ENCODE data around the gene RAB7B. TPM values are rescaled to one million over a fixed set of nuclear protein-coding genes. Genes with fewer than 3 reads are reported as not detected.
"Not testable (repeated sequence)": the region's sequence is repeated elsewhere in the genome, so short reads cannot be mapped to it uniquely, and the experiment has no call there.

The RAB7B gene
- total RNA-seq, 2 experiments from 2014 or later, result not detected

DNA sequence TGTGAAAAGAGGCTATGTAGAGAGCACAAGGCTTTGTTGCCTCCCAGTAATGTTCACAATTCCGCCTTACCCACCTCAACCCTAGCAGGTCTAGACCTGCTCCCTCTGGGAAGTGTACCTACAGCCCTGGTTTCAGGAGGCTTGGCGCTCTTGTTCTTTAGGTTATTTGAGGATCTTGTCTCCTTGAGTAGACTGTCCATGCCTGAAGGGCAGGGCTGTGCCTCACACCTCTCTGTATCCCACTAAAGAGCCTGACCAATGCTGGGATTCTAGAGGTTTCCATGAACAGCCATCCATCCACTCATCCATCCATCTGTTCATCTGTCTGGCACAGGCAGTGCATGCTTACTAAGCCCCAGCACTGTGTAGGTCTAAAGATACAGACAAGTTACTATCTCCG is 1.0 kb downstream of the RAB7B start:
- Mint-ChIP-seq H3K36me3 (ENCODE audit: low read depth) (no peaks in the 10 kb centered on the region), H3K9me3 (no peaks in the 10 kb centered on the region), H3K27me3 (no peaks in the 10 kb centered on the region), H3K27ac (no peak overlapping the region), H3K4me1 (peaks cover 4% of the 10 kb centered on the region), H3K4me3 (no peak overlapping the region)
- DNase-seq, result no peak
- ChIA-PET CTCF (interaction anchor here (1.2 to 3.8 kb wide), 2 partner anchors 16 to 20 kb away, joined by 3 to 14 read pairs; no protein-coding TSS in a partner anchor), POLR2A (no interaction called here)

- H3K27ac Mint-ChIP-seq, result no peak overlapping the region
- H3K9me3 Mint-ChIP-seq, result no peaks in the 10 kb centered on the region
- ChIA-PET CTCF (interaction anchor here (3.8 kb wide), 1 partner anchor 15 kb away, joined by 14 read pairs; no protein-coding TSS in a partner anchor), POLR2A (interaction anchor here (0.7 kb wide), 1 partner anchor 49 kb away, joined by 4 read pairs; no protein-coding TSS in a partner anchor)
- no peaks in the 10 kb centered on the region for H3K36me3 Mint-ChIP-seq (ENCODE audit: low read depth)
- no peak overlapping the region for H3K4me3 Mint-ChIP-seq
- peaks cover 1% of the 10 kb centered on the region for H3K27me3 Mint-ChIP-seq
- DNase-seq, result no peak
- peaks cover 4% of the 10 kb centered on the region for H3K4me1 Mint-ChIP-seq
Observed at GRCh38 chr1:206001476-206001888, 1.7 kb downstream of the RAB7B start.

GRCh38 chr1:206000641-206001339 is 2.4 kb downstream of the RAB7B start:
- no peak for DNase-seq
- Mint-ChIP-seq H3K27me3 (peaks cover 1% of the 10 kb centered on the region), H3K4me1 (peaks cover 4% of the 10 kb centered on the region)

DNA sequence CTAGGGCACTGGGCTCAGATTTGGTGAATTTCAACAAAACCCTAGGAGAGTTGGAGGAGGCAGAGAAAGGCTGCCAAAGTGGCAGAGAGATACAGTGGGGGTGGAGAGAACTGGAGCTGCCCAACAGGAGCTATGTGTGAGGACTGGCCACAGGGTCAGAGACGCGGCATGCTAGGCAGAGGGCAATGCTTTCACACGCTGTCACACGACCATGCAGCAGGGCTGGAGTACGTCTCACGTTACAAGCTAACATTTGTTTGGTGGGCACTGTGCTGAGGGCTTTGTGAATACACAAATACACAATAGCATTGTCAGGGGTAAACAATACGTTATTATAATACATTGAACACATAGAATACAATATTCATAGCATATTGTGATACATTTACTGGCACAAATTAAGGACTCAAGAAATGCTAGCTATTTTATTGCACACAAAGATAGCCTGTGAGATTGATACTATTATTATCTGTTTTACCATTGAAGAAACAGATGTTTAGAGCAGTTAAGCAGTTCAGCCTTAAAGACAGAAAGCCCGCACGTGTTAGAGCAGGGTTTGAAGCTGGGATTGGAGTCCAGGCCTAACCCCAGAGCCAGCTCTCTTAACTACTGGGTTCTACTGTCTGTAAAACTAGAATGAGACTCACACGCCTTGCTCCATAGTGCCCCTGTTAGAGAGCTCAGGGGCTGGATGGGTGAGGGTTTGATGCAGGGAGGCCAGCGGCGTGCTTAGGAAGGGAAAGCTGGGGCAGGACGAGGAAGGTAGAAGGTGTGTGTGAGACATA is 4.5 kb downstream of the RAB7B start:
- no peak overlapping the region for H3K4me3 Mint-ChIP-seq
- POLR2A ChIA-PET, result no interaction called here
- no peaks in the 10 kb centered on the region for H3K36me3 Mint-ChIP-seq (ENCODE audit: low read depth)
- H3K4me1 Mint-ChIP-seq, result no peaks in the 10 kb centered on the region
- H3K27me3 Mint-ChIP-seq, result peaks cover 1% of the 10 kb centered on the region
- no peak for DNase-seq
- H3K27ac Mint-ChIP-seq, result no peak overlapping the region
- CTCF ChIA-PET, result interaction anchor here (0.7 to 3.8 kb wide), 4 partner anchors 12 to 82 kb away, joined by 3 to 14 read pairs (median 6); no protein-coding TSS in a partner anchor
- no peaks in the 10 kb centered on the region for H3K9me3 Mint-ChIP-seq

More at GRCh38 chr1:206000641-206001339, 2.4 kb downstream of the RAB7B start:
- ChIA-PET POLR2A (interaction anchor here (0.7 kb wide), 1 partner anchor 48 kb away, joined by 4 read pairs; no protein-coding TSS in a partner anchor), CTCF (interaction anchor here (3.8 kb wide), 1 partner anchor 15 kb away, joined by 14 read pairs; no protein-coding TSS in a partner anchor)
- no peaks in the 10 kb centered on the region for H3K9me3 Mint-ChIP-seq
- H3K4me3 Mint-ChIP-seq, result no peak overlapping the region
- no peaks in the 10 kb centered on the region for H3K36me3 Mint-ChIP-seq (ENCODE audit: low read depth)
- no peak overlapping the region for H3K27ac Mint-ChIP-seq

DNA sequence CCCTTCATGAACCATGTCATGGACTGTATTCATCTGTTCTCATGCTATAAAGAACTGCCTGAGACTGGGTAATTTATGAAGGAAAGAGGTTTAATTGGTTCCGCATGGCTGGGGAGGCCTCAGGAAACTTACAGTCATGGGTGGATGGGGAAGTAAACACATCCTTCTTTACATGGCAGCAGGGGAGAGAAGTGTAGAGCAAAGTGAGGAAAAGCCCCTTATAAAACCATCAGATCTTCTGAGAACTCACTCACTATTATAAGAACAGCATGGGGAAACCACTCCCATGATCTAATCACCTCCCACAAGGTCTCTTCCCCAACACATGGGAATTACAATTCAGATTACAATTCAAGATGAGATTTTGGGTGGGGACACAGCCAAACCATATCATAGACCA is 6.6 kb downstream of the RAB7B start:
- H3K27me3 Mint-ChIP-seq; DNase-seq; POLR2A ChIA-PET; H3K4me1 Mint-ChIP-seq; H3K9me3 Mint-ChIP-seq; H3K27ac Mint-ChIP-seq; H3K4me3 Mint-ChIP-seq; H3K36me3 Mint-ChIP-seq (ENCODE audit: low read depth): not testable (repeated sequence)
- CTCF ChIA-PET, result interaction anchor here (0.8 kb wide), 1 partner anchor 19 kb away, joined by 3 read pairs; no protein-coding TSS in a partner anchor

- POLR2A ChIA-PET, result no interaction called here
- Mint-ChIP-seq H3K36me3 (ENCODE audit: low read depth) (no peaks in the 10 kb centered on the region), H3K4me3 (no peak overlapping the region), H3K27me3 (peaks cover 7% of the 10 kb centered on the region), H3K9me3 (no peaks in the 10 kb centered on the region), H3K27ac (no peak overlapping the region), H3K4me1 (no peaks in the 10 kb centered on the region)
- no peak for DNase-seq
- CTCF ChIA-PET, result interaction anchor here (0.6 kb wide), 1 partner anchor 76 kb away, joined by 3 read pairs; no protein-coding TSS in a partner anchor
Observed at GRCh38 chr1:205994346-205994745, 8.8 kb downstream of the RAB7B start.

GRCh38 chr1:205993068-205993467 is 10.1 kb downstream of the RAB7B start:
- H3K27me3 Mint-ChIP-seq, result peaks cover 7% of the 10 kb centered on the region
- no peaks in the 10 kb centered on the region for H3K9me3 Mint-ChIP-seq
- H3K4me1 Mint-ChIP-seq, result no peaks in the 10 kb centered on the region
- CTCF ChIA-PET, result no interaction called here
- DNase-seq, result no peak
- POLR2A ChIA-PET, result no interaction called here
- no peak overlapping the region for H3K27ac Mint-ChIP-seq
- H3K4me3 Mint-ChIP-seq, result no peak overlapping the region
- H3K36me3 Mint-ChIP-seq (ENCODE audit: low read depth), result no peaks in the 10 kb centered on the region

- no peak for DNase-seq
- Mint-ChIP-seq H3K9me3 (no peaks in the 10 kb centered on the region), H3K4me3 (no peak overlapping the region), H3K36me3 (ENCODE audit: low read depth) (no peaks in the 10 kb centered on the region), H3K4me1 (no peaks in the 10 kb centered on the region), H3K27ac (no peak overlapping the region), H3K27me3 (peaks cover 7% of the 10 kb centered on the region)
- POLR2A ChIA-PET, result no interaction called here
- CTCF ChIA-PET, result no interaction called here
Observed at GRCh38 chr1:205992218-205992882, 10.8 kb downstream of the RAB7B start.

DNA sequence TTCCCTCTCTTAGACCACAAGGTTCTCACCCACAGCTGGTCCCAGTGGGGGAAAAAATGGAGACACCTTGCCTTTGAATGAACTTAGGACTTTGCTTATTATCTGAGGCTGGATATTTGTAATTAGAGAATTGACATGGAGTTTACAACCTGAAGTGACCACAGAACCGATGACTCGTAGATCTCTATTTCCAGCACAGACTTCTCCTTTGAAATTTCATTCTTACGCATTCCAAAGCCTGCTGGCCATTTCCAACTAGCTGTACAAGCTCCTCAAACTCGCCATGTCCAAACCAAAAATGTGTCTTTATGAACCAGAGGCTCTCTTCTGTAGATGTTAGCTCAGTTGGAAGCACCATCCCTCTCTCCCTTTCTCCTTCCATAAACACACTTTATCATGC is 12.0 kb downstream of the RAB7B start:
- H3K36me3 Mint-ChIP-seq (ENCODE audit: low read depth), result no peaks in the 10 kb centered on the region
- no peaks in the 10 kb centered on the region for H3K9me3 Mint-ChIP-seq
- H3K27ac Mint-ChIP-seq, result no peak overlapping the region
- no peak overlapping the region for H3K4me3 Mint-ChIP-seq
- no peaks in the 10 kb centered on the region for H3K4me1 Mint-ChIP-seq
- H3K27me3 Mint-ChIP-seq, result peaks cover 5% of the 10 kb centered on the region
- ChIA-PET POLR2A (no interaction called here), CTCF (no interaction called here)
- no peak for DNase-seq

- no peak for DNase-seq
- H3K36me3 Mint-ChIP-seq (ENCODE audit: low read depth), result no peaks in the 10 kb centered on the region
- H3K27ac Mint-ChIP-seq, result no peak overlapping the region
- peaks cover 5% of the 10 kb centered on the region for H3K27me3 Mint-ChIP-seq
- ChIA-PET POLR2A (no interaction called here), CTCF (no interaction called here)
- H3K4me3 Mint-ChIP-seq, result no peak overlapping the region
- no peaks in the 10 kb centered on the region for H3K9me3 Mint-ChIP-seq
- H3K4me1 Mint-ChIP-seq, result no peaks in the 10 kb centered on the region
Observed at GRCh38 chr1:205990226-205990625, 13.0 kb downstream of the RAB7B start.

- Mint-ChIP-seq H3K27me3 (peaks cover 5% of the 10 kb centered on the region), H3K27ac (no peak overlapping the region), H3K9me3 (no peaks in the 10 kb centered on the region), H3K4me3 (no peak overlapping the region), H3K36me3 (ENCODE audit: low read depth) (no peaks in the 10 kb centered on the region), H3K4me1 (no peaks in the 10 kb centered on the region)
- POLR2A ChIA-PET, result no interaction called here
- DNase-seq, result no peak
- CTCF ChIA-PET, result no interaction called here
Observed at GRCh38 chr1:205989786-205990185, 13.4 kb downstream of the RAB7B start.

DNA sequence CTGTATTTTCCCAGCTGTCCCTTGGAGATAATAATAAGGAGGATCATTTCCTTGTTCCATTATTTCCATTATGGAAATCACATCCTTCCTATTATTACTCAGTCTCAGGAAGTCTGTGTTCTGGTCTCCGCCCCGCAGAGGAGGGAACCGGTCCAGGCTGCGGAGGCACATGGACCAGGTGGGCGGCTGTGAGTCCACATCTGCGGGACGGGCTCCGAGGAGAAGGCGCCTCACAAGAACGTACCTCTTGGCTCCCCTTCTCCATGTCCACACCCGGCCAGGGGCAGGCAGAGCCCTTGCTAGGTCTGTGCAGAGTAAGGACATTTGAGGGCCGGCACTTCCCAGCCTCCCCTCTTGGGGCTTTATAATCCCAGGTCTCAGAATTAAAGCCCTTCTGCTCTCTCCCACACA is 14.6 kb downstream of the RAB7B start:
- Mint-ChIP-seq H3K27me3 (peaks cover 5% of the 10 kb centered on the region), H3K4me3 (no peak overlapping the region), H3K4me1 (no peaks in the 10 kb centered on the region), H3K27ac (no peak overlapping the region), H3K36me3 (ENCODE audit: low read depth) (no peaks in the 10 kb centered on the region), H3K9me3 (no peaks in the 10 kb centered on the region)
- POLR2A ChIA-PET, result no interaction called here
- DNase-seq, result no peak
- CTCF ChIA-PET, result interaction anchor here (3.3 kb wide), 1 partner anchor 11 kb away, joined by 21 read pairs; no protein-coding TSS in a partner anchor

DNA sequence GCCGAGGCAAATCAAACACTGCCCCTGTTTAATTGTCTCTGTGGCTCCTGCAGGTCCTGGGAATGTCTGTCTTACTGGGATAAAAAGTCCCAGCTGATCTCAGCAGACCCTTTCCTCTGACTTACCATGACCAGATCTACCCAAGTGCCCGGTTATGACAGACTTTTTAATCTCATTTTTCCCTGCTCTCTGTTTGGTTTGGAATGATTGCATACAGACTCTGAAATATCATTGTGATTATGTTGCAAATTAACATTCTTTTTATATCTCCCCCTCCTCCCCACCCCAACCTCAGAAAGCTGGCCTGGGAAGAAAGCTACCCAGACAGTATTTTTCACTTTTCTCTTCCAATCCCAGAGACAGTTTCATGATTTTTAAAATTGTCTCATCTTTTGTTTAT is 16.3 kb downstream of the RAB7B start:
- ChIA-PET CTCF (interaction anchor here (1.0 to 3.3 kb wide), 3 partner anchors 9 to 328 kb away, joined by 3 to 21 read pairs (median 14); no protein-coding TSS in a partner anchor), POLR2A (no interaction called here)
- no peak for DNase-seq
- peaks cover under 1% of the 10 kb centered on the region for H3K27me3 Mint-ChIP-seq
- no peak overlapping the region for H3K27ac Mint-ChIP-seq
- H3K36me3 Mint-ChIP-seq (ENCODE audit: low read depth), result no peaks in the 10 kb centered on the region
- H3K4me1 Mint-ChIP-seq, result no peaks in the 10 kb centered on the region
- H3K9me3 Mint-ChIP-seq, result peaks cover 1% of the 10 kb centered on the region
- no peak overlapping the region for H3K4me3 Mint-ChIP-seq
